GM13977 (cell line): Measurements from ENCODE around the gene CACNA2D1.

Experiments used
- DNase-seq: peaks from one replicate; pipeline ENCODE4 v3.0.0; 2012; ENCODE audit warnings: low spot score
- CTCF ChIP-seq: IDR thresholded peaks from 2 replicates; pipeline ENCODE4 v1.5.1; 2012; ENCODE audit warnings: mild to moderate bottlenecking, control low read depth; ENCODE audit not compliant: insufficient read depth; ENCODE audit errors: extremely low read depth, missing control alignments
- in situ Hi-C: fragments of 300-500 bp; cut with MboI; formaldehyde crosslinking; loops from one replicate; pipeline ENCODE4 v1.12.0; 2022; ENCODE audit warnings: low sequenced_read_pairs, low pct_unique_long_range_greater_than_20kb, mixed read lengths, inconsistent platforms; ENCODE audit not compliant: unreplicated experiment

CACNA2D1 gene

DNA sequence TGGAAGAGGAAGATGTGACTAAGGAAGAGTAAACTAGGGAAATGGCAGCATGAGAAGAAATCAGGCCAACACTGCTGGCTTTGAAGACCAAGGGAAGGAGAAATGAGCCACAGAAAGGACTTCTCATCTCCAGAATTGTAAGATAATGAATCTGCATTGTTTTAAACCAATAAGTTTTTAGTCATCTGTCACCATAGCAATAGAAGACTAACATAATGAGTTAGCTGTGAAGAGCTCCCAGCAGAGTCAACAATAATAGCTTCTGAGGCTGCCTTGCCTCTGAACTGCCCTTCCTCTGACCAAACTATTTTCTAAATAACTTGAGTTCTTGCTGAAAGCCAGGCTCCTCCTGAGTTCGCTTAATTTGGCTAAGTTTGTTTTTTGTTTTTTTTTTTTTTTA, 103.6 kb downstream of the CACNA2D1 start:
- in situ Hi-C loops, result no loop called here
- no peak for TF ChIP-seq CTCF
- DNase-seq, result no peak

DNA sequence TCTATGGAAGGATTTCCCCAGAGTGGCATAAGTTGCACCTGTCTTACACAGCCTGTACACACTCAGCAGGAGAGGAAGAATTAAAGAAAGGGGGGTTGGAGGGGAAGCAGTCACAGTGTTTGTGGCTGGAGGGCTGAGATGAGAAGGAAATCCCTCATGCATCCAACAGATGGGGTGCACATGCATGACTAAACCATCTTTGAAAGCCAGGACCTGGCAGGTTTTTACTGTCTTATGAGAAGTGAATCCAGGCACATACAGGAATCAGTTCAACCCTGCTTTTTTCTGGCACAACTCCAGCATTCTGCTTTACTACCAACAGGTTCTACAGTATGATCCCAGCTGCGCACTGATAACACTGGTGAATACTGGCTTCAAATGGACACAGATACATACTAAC, 107.7 kb downstream of the CACNA2D1 start:
- in situ Hi-C loops, result no loop called here
- no peak for DNase-seq
- TF ChIP-seq CTCF, result no peak

GRCh38 chr7:82335001-82335400, 108.6 kb downstream of the CACNA2D1 start:
- in situ Hi-C loops, result no loop called here
- TF ChIP-seq CTCF, result no peak
- no peak for DNase-seq

DNA sequence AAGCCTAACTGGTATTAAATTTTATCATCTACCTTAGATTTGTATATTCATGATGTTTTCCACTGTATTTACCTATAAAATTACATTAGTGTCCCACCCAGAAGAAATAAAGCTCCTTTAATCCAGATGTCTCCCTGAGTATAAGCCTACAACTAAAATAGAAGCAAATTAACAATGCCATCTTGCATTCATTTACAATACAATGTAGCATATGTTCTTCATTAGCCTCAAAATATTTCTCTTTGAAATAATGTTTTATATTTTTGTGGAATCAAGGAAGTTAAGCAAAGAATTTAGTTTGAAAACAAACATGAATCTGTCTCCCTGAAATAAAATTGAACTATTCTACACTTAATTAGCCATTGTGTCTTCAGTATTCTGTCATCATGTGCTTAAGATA, 112.3 kb downstream of the CACNA2D1 start:
- in situ Hi-C loops, result no loop called here
- no peak for TF ChIP-seq CTCF
- no peak for DNase-seq

DNA sequence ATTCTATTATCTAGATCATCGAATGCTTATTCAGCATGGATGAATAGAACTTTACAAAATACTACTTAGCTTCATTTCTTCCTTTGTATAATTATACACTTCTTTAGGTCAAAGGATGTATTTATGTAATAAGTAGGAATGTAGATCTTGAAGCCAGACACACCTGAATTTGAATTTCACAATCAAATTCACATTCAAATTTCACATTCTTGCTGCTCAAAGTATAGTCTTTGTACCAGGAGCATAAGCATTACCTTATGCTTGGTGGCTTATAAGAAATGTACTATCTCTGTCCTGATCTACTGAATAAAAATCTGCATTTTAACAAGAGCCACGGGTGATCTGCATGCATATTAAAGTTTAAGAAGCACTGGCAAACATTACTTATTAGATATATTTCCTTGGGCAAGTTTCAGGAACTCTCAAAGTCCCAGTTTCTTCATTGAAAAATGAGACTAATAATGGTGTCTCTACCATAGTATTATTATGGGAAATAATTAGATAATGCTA, 112.8 kb downstream of the CACNA2D1 start:
- TF ChIP-seq CTCF, result no peak
- no peak for DNase-seq
- in situ Hi-C loops, result no loop called here

DNA sequence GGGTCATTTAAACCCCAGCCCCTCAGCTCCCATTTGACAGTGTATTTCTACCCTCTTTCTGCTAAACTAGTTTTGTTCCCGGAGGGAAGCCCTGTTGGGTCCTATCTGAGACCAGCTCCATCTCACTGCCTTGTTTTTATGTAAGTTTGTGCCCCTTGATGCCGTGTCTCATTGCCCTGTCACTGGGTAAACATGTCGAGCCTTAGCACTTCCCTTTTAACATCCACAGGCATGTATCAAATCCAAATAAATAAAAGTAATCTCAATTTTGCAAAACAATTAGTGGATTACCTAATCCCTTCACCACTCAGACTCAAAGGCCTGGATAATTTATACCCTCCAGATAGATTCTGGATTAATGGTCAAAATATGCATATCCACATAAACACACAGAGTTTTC, 115.7 kb downstream of the CACNA2D1 start:
- no peak for DNase-seq
- TF ChIP-seq CTCF, result no peak
- in situ Hi-C loops, result no loop called here

- no peak for TF ChIP-seq CTCF
- no peak for DNase-seq
- in situ Hi-C loops, result no loop called here
These were observed 118.2 kb downstream of the CACNA2D1 start for GRCh38 chr7:82325416-82325815.
